ENCODE measurements around the gene RAB20.

- TF ChIP-seq, protein P1, sequence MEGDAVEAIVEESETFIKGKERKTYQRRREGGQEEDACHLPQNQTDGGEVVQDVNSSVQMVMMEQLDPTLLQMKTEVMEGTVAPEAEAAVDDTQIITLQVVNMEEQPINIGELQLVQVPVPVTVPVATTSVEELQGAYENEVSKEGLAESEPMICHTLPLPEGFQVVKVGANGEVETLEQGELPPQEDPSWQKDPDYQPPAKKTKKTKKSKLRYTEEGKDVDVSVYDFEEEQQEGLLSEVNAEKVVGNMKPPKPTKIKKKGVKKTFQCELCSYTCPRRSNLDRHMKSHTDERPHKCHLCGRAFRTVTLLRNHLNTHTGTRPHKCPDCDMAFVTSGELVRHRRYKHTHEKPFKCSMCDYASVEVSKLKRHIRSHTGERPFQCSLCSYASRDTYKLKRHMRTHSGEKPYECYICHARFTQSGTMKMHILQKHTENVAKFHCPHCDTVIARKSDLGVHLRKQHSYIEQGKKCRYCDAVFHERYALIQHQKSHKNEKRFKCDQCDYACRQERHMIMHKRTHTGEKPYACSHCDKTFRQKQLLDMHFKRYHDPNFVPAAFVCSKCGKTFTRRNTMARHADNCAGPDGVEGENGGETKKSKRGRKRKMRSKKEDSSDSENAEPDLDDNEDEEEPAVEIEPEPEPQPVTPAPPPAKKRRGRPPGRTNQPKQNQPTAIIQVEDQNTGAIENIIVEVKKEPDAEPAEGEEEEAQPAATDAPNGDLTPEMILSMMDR (conservative IDR thresholded peaks at IDR 0.05; ENCODE audit: low read length), result no peak
- TF ChIP-seq EZH2phosphoT487 (IDR thresholded peaks at IDR 0.05; ENCODE audit: borderline replicate concordance), result no peak
Observed at GRCh38 chr13:110475550-110476219, 85.8 kb downstream of the RAB20 start.
